HG03558 (cell line): ENCODE results near the gene FOXP4.

ENCODE experiments used
- ATAC-seq: cut with Tn5 transposase; IDR thresholded peaks from one replicate; pipeline ENCODE4 v1.9.1; 2021; ENCODE audit warnings: moderate number of reproducible peaks; ENCODE audit not compliant: unreplicated experiment; ENCODE audit errors: extremely low read depth

Gene FOXP4

DNA sequence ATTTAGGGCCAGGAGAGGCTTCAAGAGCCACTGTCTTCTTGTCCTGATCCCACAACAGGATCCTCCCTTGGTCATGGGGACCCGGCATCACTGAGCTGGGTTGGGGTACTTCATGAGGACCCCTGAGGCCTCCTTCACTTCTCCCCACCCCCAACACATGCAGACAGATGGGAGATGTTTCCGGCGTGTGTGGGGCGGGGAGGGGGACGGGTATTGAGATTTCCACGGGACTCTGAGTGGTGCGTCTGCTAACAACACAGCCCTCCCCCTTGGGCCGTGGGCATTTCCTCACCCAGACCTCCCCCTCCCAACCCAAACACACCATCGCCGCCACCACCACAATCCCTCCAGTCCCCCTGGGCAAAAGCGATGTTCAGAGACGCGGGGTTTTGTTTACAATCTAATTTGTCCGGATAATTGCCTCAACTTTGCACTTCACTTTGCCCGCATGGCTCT, 906 bp upstream of the FOXP4 start:
- ATAC-seq: no peak

DNA sequence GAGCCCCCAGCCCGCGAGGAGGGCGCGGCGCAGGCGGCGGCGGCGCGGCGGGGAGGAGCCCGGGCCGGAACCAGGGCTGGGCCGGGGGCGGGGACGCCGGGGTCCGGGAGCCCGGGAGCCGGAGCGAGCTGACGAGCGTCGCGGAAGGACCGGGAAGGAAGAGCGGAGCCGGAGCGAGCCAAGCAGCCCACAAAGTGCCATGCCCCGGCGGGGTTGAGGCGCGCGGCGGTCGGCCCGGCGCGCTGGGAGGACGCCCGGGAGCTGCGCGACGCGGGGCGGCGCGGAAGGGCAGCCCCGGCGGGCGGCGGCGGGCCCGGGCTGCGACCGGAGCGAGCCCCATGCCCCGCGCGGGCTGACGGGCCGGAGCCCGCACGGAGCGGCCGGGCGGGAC, 289 bp downstream of the FOXP4 start:
- ATAC-seq: peak; percentile 20

DNA sequence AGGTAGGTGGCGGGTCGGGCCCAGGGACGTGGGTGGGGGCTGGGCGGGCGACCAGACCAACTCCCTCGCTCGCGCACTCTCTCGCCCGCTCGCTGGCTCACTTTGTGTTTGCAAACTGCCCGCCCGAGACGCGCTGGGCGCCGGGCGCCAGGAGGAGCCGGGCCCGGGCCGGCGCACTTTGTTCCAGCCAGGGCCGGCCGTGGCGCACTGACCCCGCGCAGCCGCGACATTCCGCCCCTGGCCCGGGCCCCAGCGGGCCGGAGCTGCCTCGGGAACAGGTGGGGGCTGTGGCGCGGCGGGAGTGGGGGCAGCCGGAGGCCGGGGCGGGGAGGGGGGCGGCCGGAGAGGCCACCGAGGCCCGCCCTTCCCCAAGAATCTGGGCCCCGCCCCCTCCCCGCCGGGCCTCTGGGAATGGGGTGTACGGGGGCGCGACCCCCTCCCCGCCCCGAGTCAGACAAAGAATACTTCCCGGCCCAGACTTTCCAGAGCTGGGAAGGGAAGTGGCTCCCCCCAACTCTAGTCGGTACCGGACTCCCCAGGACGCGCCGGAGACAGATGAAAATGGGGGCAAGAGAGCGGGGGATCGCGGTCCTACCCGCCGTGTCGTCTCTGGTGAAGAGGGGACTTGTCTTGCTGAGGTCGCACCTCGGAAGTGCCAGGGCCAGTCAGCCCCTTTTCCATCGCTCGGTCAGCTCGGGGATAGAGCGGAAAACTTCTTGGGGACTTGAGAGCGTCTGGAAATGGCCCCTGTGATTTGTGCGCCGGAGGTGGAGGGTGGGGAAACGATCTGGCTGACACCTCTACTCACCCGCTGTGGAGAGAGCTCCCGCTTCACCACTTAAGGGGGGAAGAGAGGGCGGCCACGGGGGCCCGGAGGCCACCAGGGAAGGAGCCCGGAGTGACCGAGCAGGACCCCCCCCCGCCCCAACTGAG, 951 bp downstream of the FOXP4 start:
- ATAC-seq: no peak

DNA sequence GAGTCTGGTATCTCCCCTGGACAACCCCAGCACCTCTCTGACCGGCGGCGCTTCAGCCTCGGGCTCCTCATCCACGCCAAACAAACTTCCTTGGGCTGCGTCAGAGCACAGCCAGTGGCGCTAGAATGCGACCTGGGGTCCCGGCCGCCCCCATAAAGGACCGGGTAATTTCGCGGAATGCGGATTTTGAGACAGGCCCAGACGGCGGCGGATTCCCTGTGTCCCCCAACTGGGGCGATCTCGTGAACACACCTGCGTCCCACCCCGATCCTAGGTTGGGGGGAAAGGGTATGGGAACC, 1.6 kb downstream of the FOXP4 start:
- no peak for ATAC-seq

- no peak for ATAC-seq
These were observed 2.1 kb downstream of the FOXP4 start for GRCh38 chr6:41548098-41548840.

DNA sequence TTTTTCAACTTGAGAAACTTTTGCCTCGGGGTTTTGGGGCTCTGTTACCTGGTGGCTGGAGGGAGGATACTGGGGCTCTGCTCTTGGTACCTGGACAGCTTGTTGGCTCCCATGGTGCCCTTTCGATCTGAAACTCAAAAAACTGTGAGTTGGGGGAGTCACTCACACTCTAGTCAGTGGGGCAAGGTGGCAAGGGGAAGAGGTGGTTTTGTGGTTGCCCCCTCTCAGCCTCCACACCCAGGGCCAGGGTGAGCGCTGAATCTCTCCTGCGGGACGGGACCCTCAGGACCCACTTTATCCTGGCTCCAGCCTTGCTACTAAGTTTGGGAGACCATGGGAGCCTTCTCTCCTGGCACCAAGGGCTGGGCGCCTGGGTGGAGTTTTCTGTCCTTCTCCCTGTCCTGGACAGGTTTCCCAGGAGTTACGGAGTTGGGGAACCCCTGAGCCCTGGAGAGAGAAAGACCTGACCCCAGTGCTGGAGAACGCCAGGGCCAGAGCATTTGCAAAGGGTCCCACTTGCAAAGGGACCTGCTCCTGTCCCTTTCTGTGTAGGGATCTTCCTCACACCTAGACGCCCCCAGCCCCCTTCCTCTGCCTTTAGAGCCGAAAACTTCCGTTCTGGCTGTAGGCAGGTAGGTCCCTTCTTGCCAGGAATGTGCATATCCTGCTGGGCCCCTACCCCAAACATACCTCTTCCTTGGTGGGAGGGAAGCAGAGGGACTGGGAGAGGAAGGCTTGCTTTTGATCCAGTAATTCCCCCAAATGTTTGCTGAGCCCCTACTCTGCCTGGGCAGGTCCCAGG, 2.9 kb downstream of the FOXP4 start:
- no peak for ATAC-seq

GRCh38 chr6:41549673-41550072, 3.5 kb downstream of the FOXP4 start:
- ATAC-seq: no peak

DNA sequence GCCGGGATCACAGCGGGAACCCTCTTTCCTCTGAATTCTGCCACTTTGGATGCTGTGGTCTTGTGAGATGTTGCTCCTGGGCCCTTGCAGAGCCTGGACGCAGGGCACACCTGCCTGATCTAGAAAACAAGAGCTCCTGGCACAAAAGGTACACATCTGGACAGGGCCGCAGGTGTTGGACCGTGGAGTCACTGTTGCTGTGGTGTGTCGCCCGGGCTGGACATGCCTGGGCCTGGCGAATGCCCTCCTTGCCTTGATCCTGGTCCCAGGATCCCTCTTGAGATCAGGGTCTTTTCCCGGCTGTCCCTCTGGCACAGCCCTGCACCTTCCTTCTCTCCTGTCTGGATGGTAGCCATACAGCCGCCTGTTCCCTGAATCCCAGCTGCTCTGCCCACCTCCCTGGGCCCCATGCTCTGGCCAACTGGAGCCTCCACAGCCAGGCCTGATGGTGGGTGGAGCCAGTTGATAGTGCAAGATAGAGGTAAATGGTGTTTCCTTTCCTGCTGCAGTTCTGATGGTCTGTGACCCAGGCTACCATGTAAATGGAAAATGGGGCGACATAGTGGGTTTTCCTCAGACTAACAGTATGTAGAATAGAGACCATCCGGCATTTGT, 5.0 kb downstream of the FOXP4 start:
- ATAC-seq: no peak

DNA sequence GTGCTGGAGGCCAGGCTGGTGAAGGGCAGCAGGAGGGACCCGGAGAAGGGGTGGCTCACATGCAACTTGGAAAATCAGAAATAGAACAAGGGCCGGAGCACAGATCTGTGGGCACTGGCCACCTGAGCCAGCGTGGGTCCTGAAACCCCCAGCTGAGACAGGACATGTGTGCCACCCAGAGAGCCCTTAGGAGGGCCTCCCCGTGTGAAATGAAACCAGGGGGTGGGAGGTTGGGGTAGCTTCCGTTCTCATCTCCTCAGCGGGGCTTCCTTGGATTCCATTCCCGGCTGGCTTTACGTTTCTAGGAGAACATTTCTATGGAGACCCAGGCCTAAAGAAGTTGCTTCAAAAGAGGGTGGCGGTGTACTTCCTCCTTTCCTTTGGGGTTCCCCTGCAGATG, 5.7 kb downstream of the FOXP4 start:
- ATAC-seq: no peak

DNA sequence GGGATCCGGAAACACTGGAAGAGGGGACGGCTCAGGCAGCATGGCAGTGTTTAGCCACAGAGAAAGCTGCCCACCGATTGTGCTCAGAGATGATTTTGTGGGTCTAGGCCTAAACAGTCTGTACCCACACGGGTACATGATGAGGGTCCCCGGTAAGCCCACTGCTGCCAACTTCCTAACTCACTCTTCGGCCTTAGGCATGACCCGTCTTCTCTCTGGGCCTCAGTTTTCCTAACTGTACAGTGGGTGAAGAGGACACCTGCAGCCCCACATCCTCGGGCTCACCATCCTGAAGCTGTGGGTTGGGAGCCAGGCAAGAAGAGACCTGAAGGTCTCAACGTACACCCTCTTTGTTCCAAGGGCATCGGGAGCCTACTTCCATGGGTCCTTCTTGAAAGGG, 6.5 kb downstream of the FOXP4 start:
- ATAC-seq: no peak

GRCh38 chr6:41553405-41553999, 7.3 kb downstream of the FOXP4 start:
- no peak for ATAC-seq

- ATAC-seq: no peak
These were observed 9.4 kb downstream of the FOXP4 start for GRCh38 chr6:41555326-41556300.

DNA sequence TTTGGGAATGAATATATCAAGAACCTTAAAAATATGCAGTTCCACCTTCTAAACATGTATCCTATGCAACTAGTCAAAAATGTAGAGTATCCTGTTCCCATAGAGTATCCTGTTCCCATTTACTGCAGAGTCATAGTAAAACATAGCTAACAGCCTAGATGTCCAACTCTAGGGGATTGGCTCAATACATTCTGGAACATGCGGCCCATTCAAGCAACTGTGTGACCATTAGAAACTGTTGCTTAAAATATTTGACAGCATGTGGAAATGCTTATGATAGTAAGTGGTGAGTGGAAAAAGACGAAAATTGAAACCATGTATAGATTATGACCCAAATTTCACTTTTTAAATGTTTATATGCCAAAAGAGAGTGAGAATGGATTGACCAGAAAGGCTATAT, 11.2 kb downstream of the FOXP4 start:
- ATAC-seq: no peak

DNA sequence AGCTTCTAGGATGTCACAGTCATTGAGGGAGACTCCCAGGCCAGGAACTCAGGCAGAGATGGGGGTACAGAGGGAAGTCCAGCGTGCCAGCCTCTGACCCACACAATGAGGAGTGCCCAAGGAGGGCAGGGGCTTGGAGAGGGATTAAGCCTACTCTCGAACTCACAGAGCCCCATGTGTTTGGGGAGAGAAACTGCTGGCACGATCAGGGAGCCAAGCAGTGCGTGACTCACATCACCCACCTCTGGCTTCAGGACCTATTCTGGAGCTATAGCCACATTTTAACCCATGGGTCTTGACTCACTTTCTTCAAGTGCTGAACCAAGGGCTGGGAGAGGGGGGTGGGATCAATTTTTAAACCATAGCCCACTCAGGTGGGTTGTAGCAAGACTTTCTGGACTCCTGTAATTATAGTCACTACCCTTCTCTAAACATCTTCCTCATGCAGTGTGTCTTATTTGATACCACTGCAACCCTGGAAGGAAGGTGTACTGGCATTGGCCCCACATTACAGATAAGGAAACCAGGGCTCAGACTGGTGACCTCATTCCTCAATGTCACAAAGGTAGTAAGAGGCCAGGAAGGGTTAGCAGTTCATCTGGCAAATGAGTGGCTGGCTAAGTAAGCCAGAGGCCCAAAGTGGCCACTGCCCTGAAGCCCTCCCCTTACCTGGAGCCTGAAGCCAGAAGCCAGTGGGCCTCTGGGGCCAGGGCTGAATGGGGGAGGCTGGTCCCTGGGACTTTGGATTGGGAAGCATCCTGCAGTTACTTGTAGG, 12.0 kb downstream of the FOXP4 start:
- no peak for ATAC-seq

- no peak for ATAC-seq
These were observed 13.7 kb downstream of the FOXP4 start for GRCh38 chr6:41559655-41560427.

GRCh38 chr6:41560431-41561192, 14.4 kb downstream of the FOXP4 start:
- ATAC-seq: no peak

GRCh38 chr6:41561416-41561815, 15.2 kb downstream of the FOXP4 start:
- ATAC-seq: no peak
